GM06990 (cell line): ENCODE measurements around the gene AGO1.
A peak's percentile ranks its signal among the peaks of the same experiment; 100 is the strongest.
"Not testable (repeated sequence)": the region's sequence is repeated elsewhere in the genome, so short reads cannot be mapped to it uniquely, and the experiment has no call there.

Experiments used
- DNase-seq: peaks from one replicate; pipeline ENCODE4 v3.0.0-alpha.2; 2011; ENCODE audit not compliant: insufficient read length; ENCODE audit errors: extremely low read depth
- H3K27me3 ChIP-seq: replicated peaks from 2 replicates; pipeline ENCODE4 v1.6.0; 2011; ENCODE audit warnings: low read length; ENCODE audit not compliant: control insufficient read depth, insufficient read depth
- H3K36me3 ChIP-seq: 2 replicates; pipeline ENCODE4 v1.5.1; 2011; ENCODE audit warnings: low read length; ENCODE audit not compliant: control insufficient read depth, insufficient read depth
- H3K4me3 ChIP-seq: replicated peaks from 2 replicates; pipeline ENCODE4 v1.5.1; 2011; ENCODE audit warnings: low read depth, mild to moderate bottlenecking, control low read depth, low read length
- TF ChIP-seq, protein P1 (sequence below): IDR thresholded peaks from 2 replicates; pipeline ENCODE4 v1.5.1; 2011; ENCODE audit warnings: low read length, control low read depth, mild to moderate bottlenecking, inconsistent platforms; ENCODE audit not compliant: insufficient read depth, poor library complexity, severe bottlenecking

The AGO1 gene

GRCh38 chr1:35888255-35888654, 5.2 kb downstream of the AGO1 start:
- Histone ChIP-seq H3K36me3 (no peaks in the 10 kb centered on the region; the same call in 1 of the 2 replicates), H3K27me3 (no peaks in the 10 kb centered on the region), H3K4me3 (no peak overlapping the region)
- TF ChIP-seq, protein P1, sequence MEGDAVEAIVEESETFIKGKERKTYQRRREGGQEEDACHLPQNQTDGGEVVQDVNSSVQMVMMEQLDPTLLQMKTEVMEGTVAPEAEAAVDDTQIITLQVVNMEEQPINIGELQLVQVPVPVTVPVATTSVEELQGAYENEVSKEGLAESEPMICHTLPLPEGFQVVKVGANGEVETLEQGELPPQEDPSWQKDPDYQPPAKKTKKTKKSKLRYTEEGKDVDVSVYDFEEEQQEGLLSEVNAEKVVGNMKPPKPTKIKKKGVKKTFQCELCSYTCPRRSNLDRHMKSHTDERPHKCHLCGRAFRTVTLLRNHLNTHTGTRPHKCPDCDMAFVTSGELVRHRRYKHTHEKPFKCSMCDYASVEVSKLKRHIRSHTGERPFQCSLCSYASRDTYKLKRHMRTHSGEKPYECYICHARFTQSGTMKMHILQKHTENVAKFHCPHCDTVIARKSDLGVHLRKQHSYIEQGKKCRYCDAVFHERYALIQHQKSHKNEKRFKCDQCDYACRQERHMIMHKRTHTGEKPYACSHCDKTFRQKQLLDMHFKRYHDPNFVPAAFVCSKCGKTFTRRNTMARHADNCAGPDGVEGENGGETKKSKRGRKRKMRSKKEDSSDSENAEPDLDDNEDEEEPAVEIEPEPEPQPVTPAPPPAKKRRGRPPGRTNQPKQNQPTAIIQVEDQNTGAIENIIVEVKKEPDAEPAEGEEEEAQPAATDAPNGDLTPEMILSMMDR: no peak
- no peak for DNase-seq

- DNase-seq, H3K4me3 ChIP-seq, H3K27me3 ChIP-seq, H3K36me3 ChIP-seq: not testable (repeated sequence)
Observed at GRCh38 chr1:35888981-35889380, 6.0 kb downstream of the AGO1 start.

DNA sequence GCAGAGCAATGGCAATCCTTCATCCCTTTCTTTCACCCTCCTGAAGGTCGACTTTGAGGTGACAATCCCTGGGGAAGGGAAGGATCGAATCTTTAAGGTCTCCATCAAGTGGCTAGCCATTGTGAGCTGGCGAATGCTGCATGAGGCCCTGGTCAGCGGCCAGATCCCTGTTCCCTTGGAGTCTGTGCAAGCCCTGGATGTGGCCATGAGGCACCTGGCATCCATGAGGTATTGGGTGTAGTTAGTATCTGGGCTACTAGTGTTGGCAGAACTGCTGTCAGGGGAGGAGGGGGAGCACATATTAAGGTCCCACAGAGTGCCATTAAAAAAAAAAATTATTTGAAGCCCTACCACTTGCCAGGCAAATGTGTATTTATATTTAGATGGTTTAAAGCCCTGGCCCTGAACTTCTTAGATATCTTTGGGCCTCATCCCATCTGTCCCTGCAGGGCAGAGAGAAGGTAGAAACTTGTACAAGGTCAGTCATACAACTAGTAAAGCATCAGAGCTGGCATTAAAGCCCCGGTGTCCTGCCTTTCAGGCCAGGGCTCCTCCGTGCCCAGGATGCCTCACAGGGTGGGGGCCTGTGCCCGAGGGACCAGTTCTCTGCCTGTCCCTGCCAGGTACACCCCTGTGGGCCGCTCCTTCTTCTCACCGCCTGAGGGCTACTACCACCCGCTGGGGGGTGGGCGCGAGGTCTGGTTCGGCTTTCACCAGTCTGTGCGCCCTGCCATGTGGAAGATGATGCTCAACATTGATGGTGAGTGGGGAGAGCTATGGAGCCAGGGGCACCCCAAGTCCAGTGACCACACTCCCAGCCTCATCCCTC, 10.3 kb downstream of the AGO1 start:
- TF ChIP-seq, protein P1: no peak
- no peak for DNase-seq
- no peak overlapping the region for H3K4me3 ChIP-seq
- no peaks in the 10 kb centered on the region for H3K27me3 ChIP-seq
- H3K36me3 ChIP-seq: no peaks in the 10 kb centered on the region; the same call in none of the 2 replicates

DNA sequence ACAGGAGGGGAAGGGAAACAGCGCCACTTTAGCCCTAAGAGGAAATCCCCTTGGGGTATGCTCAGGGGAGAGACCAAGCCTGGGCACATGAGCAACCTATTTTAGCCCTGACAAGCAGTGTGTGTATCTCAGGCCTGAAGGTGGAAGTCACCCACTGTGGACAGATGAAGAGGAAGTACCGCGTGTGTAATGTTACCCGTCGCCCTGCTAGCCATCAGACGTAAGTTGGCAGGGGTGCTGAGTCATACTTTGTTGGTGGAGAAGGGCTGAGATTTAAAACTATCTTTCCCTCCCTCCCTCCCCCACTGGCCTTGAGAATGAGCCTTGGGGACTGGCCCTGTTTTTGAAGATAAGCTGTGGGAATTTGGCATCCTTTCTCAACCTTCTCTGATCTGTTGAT, 11.2 kb downstream of the AGO1 start:
- no peaks in the 10 kb centered on the region for H3K27me3 ChIP-seq
- no peaks in the 10 kb centered on the region; the same call in none of the 2 replicates for H3K36me3 ChIP-seq
- TF ChIP-seq, protein P1: no peak
- peak; percentile 39 for DNase-seq
- no peak overlapping the region for H3K4me3 ChIP-seq

DNA sequence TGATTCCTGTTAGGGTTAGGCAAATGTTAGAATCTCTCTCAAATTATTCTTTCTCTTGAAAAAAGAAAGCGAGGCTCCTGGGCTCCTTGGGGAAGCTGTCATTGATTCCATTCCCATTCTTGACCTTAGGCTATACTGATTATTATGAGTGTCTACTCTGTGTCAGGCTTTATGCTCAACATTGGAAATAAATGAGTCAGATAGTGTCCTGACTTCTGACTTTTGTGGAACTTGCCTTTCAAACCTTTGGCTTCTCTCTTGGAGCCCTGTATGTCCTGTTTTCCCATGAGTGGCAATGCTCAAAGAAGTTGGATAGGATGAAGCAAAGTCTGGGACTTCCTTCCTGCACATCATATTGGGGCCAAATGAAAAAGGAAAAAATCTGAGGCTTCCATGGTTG, 11.6 kb downstream of the AGO1 start:
- H3K36me3 ChIP-seq: no peaks in the 10 kb centered on the region; the same call in none of the 2 replicates
- H3K4me3 ChIP-seq: no peak overlapping the region
- H3K27me3 ChIP-seq: no peaks in the 10 kb centered on the region
- no peak for DNase-seq
- TF ChIP-seq, protein P1: no peak

GRCh38 chr1:35899941-35900340, 16.9 kb downstream of the AGO1 start:
- H3K36me3 ChIP-seq: peaks cover 1% of the 10 kb centered on the region
- DNase-seq: no peak
- H3K27me3 ChIP-seq: no peaks in the 10 kb centered on the region
- H3K4me3 ChIP-seq: no peak overlapping the region
- TF ChIP-seq, protein P1: peak; percentile 20
